GM12878 (cell line): Measurements from ENCODE around the gene GSS. TPM values are rescaled to one million over a fixed set of nuclear protein-coding genes. Genes with fewer than 3 reads are reported as not detected.

Experiments used
- BMI1 ChIP-seq: fragments of 450-650 bp; IDR thresholded peaks from 2 replicates; pipeline ENCODE4 v1.6.1; 2016; ENCODE audit warnings: mild to moderate bottlenecking, moderate library complexity, borderline replicate concordance
- CBX5 ChIP-seq: sonication (generic); IDR thresholded peaks from 2 replicates; pipeline ENCODE4 v1.6.1; 2016; ENCODE audit warnings: low read depth, moderate library complexity, mild to moderate bottlenecking, inconsistent platforms
- CHD1 ChIP-seq: IDR thresholded peaks from 2 replicates; pipeline ENCODE4 v1.6.1; 2012; ENCODE audit warnings: low read depth, low read length, improper control_type of control experiment
- CTCF ChIP-seq, 3 experiments: IDR thresholded peaks in 2 of 3; conservative IDR thresholded peaks in 1 of 3; 2 replicates each; pipeline ENCODE4 v1.5.1; 2011; ENCODE audit warnings: low read depth in 3 of 3, low read length in 3 of 3, mild to moderate bottlenecking in 3 of 3, control low read depth in 2 of 3, moderate library complexity in 2 of 3, inconsistent platforms in 1 of 3, mixed read lengths in 1 of 3; ENCODE audit not compliant: control insufficient read depth in 2 of 3, insufficient read depth in 1 of 3; ENCODE audit errors: extremely low read depth in 1 of 3
- FOS ChIP-seq: IDR thresholded peaks from 3 replicates; pipeline ENCODE4 v1.6.1; 2011; ENCODE audit warnings: borderline replicate concordance; ENCODE audit not compliant: insufficient read length; ENCODE audit errors: extremely low read depth
- HDAC2 ChIP-seq: fragments of 200-600 bp; sonication (generic); IDR thresholded peaks from 2 replicates; pipeline ENCODE4 v1.6.1; 2017
- HDAC6 ChIP-seq: fragments of 200-600 bp; sonication (generic); IDR thresholded peaks from one replicate; pipeline ENCODE4 v1.8.0; 2017; ENCODE audit warnings: antibody characterized with exemption; ENCODE audit not compliant: unreplicated experiment
- IRF3 ChIP-seq: fragments of 450-650 bp; IDR thresholded peaks from 2 replicates; pipeline ENCODE4 v1.6.1; 2014; ENCODE audit warnings: mild to moderate bottlenecking
- NR2C2 ChIP-seq: IDR thresholded peaks from 2 replicates; pipeline ENCODE4 v1.6.1; 2011; ENCODE audit warnings: borderline replicate concordance, low read depth; ENCODE audit not compliant: control insufficient read depth, insufficient read length
- NRF1 ChIP-seq: conservative IDR thresholded peaks from 2 replicates; pipeline ENCODE4 v1.6.1; 2011; ENCODE audit warnings: mild to moderate bottlenecking, low read depth, low read length, improper control_type of control experiment
- RELB ChIP-seq: fragments of 450-650 bp; IDR thresholded peaks from 2 replicates; pipeline ENCODE4 v1.6.1; 2017; ENCODE audit warnings: low read depth, mild to moderate bottlenecking, moderate library complexity
- SKIL ChIP-seq: fragments of 450-650 bp; IDR thresholded peaks from 2 replicates; pipeline ENCODE4 v1.6.1; 2017; ENCODE audit warnings: mild to moderate bottlenecking, low read depth, inconsistent platforms; ENCODE audit not compliant: poor library complexity, severe bottlenecking
- SRF ChIP-seq, 2 experiments: IDR thresholded peaks; 2 replicates each; pipeline ENCODE4 v1.6.1; 2011; ENCODE audit warnings: low read depth in 2 of 2, low read length in 2 of 2, mild to moderate bottlenecking in 1 of 2, moderate library complexity in 1 of 2
- SUPT20H ChIP-seq: IDR thresholded peaks from 2 replicates; pipeline ENCODE4 v1.6.1; 2011; ENCODE audit warnings: low read depth, mild to moderate bottlenecking, low read length, moderate library complexity, borderline replicate concordance; ENCODE audit not compliant: control insufficient read depth
- TBL1XR1 ChIP-seq: IDR thresholded peaks from 2 replicates; pipeline ENCODE4 v1.6.1; 2012; ENCODE audit warnings: low read depth, low read length, improper control_type of control experiment
- YY1 ChIP-seq: IDR thresholded peaks from 2 replicates; pipeline ENCODE4 v1.6.1; 2011; ENCODE audit warnings: low read depth, mild to moderate bottlenecking, low read length
- ZNF622 ChIP-seq: fragments of 450-650 bp; IDR thresholded peaks from 2 replicates; pipeline ENCODE4 v1.6.1; 2017; ENCODE audit warnings: mild to moderate bottlenecking, inconsistent platforms
- ZNF687 ChIP-seq: fragments of 450-650 bp; IDR thresholded peaks from 2 replicates; pipeline ENCODE4 v1.6.1; 2017; ENCODE audit warnings: mild to moderate bottlenecking, moderate library complexity
- polyA plus RNA-seq, 11 experiments: library from polyadenylated mRNA; depleted of rRNA in 4 of 11; unstranded in 6 of 11; stranded (reverse) in 5 of 11; fragments of >200 nt; fragmentation: Nextera tagmentation in 4 of 11; fragmentation: Illumina TruSeq in 1 of 11; extraction: Ambion mirVana in 4 of 11; extraction: Trizol in 1 of 11; gene quantifications; 1 replicate in 1 of 11; 2 replicates in 10 of 11; pipeline versions ENCODE4 v1.2.1 to v1.2.3, GENCODE V29; 2011 to 2016; ENCODE audit warnings: inconsistent platforms in 2 of 11, missing spikeins in 2 of 11, low read depth in 1 of 11
- total RNA-seq, 4 experiments: library from RNA; depleted of rRNA in 3 of 4; stranded (reverse); fragments of >200 nt in 3 of 4; fragmentation: Illumina TruSeq in 1 of 4; extraction: Trizol in 1 of 4; gene quantifications; 2 replicates each; pipeline versions ENCODE4 v1.2.1 to v1.2.3, GENCODE V29; 2013 to 2021

Gene GSS
- total and polyA plus RNA-seq, 10 of the 15 experiments (the other 5 are each of a cell fraction or from before 2014, with no cell fraction given) = 12.7 to 120 (median 67.4) TPM

GRCh38 chr20:34955231-34956040 lies at the start of gene GSS, which contains the start of gene MYH7B (continued):
- TF ChIP-seq SKIL = no peak
- TF ChIP-seq CHD1 = no peak
- TF ChIP-seq FOS = no peak
- no peak for TF ChIP-seq CBX5
- no peak for TF ChIP-seq NR2C2
- no peak for TF ChIP-seq SUPT20H
- TF ChIP-seq RELB = peak; percentile 88
- TF ChIP-seq ZNF687 = 0 out of 2 replicates have a peak, but pooled peaks have one; percentile 43
- no peak for TF ChIP-seq HDAC2
- TF ChIP-seq NRF1 = peak; percentile 57
- no peak for TF ChIP-seq ZNF622
- TF ChIP-seq HDAC6 = no peak
- 0 out of 2 replicates have a peak, but pooled peaks have one; percentile 33 for TF ChIP-seq YY1
- no peak for TF ChIP-seq SRF (IDR thresholded peaks at IDR 0.05; ENCODE audit: low read depth in 2 of 2, low read length in 2 of 2)
- no peak for TF ChIP-seq IRF3
- no peak for TF ChIP-seq TBL1XR1
- TF ChIP-seq BMI1 = no peak
- TF ChIP-seq CTCF (IDR thresholded peaks at IDR 0.05 in 2 of 3, conservative IDR thresholded peaks at IDR 0.05 in 1 of 3; ENCODE audit: control insufficient read depth in 2 of 3, extremely low read depth in 1 of 3, insufficient read depth in 1 of 3, low read depth in 3 of 3, low read length in 3 of 3) = peak; percentile 18 to 44 (median 42); a peak in 5 of 6 replicates
